ES-I3 (cell line): ENCODE measurements around the gene APBA3.
"Not testable (repeated sequence)": the region's sequence is repeated elsewhere in the genome, so short reads cannot be mapped to it uniquely, and the experiment has no call there.

Experiments
- H3K36me3 ChIP-seq: 2 replicates; pipeline ENCODE4 v1.6.1; 2013; ENCODE audit warnings: mild to moderate bottlenecking, low read length, control low read depth, moderate library complexity; ENCODE audit not compliant: insufficient read depth
- H3K4me1 ChIP-seq: 2 replicates; pipeline ENCODE4 v1.6.1; 2013; ENCODE audit warnings: mild to moderate bottlenecking, control low read depth, low read length; ENCODE audit not compliant: insufficient read depth
- H3K9ac ChIP-seq: 2 replicates; pipeline ENCODE4 v1.6.1; 2013; ENCODE audit warnings: low read depth, mild to moderate bottlenecking, low read length, moderate library complexity
- H3K9me3 ChIP-seq: 2 replicates; pipeline ENCODE4 v1.6.1; 2013; ENCODE audit warnings: mild to moderate bottlenecking, low read length, moderate library complexity; ENCODE audit not compliant: control insufficient read depth, insufficient read depth

The APBA3 gene

DNA sequence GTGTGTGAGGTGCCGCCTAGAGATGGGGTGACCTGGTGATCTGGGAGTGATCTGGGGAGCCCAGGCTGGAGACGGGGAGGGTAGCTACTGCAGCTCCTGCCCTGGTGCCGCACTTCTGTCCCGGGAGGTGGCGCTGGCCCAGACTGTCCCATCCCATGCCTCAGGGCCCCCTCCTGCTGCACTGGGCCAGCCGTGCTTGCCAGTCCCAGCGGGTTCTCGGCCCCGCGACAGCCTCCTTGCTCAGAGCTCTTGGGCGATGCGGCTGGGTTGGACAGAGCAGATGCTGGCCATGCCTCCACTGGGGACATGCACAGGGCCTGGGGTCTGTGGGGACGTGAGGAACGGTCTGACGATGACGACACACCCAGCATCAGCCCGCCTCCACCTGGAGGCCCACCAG lies 8.0 kb upstream of the APBA3 start:
- Histone ChIP-seq H3K9me3 (no peaks in the 10 kb centered on the region), H3K9ac (no peak overlapping the region), H3K36me3 (no peaks in the 10 kb centered on the region), H3K4me1 (no peaks in the 10 kb centered on the region)

DNA sequence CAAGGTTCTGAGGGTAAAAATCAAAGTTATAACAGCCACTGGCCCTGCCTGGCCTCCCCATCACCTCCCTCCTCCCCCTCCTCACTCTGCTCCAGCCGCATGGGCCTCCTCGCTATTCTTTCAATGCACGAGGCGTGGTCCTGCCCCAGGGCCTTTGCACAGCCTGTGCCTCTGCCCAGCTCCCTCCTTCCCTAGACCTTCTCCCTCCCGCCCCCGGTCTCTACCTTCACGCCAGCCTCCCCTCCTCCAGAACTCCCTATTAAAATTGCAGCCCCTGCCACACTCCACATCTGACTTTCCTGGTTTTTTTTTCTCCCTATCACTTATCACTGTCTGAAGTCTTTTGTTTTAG lies 7.2 kb upstream of the APBA3 start:
- Histone ChIP-seq H3K4me1 (no peaks in the 10 kb centered on the region), H3K36me3 (no peaks in the 10 kb centered on the region), H3K9me3 (no peaks in the 10 kb centered on the region), H3K9ac (no peak overlapping the region)

DNA sequence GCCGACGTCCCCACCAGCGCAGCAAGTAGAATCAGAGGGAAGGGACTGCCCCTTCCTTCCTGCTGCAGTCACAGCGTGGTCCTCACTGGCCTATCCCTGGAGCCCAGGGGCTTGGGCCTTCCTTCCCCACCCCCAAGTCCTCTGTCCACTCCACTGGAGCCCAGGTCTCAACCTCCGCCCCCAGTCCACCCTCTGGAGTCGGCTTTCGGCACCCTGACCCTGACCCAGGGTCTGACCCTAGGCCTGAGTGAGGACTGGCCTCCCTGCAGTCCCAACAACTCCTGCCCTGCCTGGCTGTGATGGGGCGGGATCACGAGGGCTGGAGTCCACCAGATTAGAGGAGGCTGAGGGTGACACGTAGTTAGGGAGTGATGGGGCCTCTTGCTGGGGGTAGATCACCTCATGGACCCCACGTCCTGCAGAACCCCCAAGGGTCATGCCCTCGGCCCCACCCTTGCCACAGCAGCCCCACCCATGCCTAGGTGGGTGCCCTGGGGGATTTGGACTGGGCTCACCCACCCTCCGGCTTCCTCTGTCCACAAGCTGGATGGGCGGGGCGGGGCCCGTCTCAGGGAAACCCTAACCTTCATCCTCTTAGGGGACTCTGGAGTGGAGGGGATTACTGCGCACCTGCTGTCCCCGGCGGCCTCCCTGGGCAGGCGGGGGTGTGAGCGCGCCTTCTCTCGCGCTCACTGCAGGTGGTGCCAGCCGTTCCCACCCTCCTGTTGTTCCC lies 6.7 kb upstream of the APBA3 start:
- no peaks in the 10 kb centered on the region for H3K9me3 ChIP-seq
- no peaks in the 10 kb centered on the region for H3K36me3 ChIP-seq
- H3K4me1 ChIP-seq: no peaks in the 10 kb centered on the region
- no peak overlapping the region for H3K9ac ChIP-seq

DNA sequence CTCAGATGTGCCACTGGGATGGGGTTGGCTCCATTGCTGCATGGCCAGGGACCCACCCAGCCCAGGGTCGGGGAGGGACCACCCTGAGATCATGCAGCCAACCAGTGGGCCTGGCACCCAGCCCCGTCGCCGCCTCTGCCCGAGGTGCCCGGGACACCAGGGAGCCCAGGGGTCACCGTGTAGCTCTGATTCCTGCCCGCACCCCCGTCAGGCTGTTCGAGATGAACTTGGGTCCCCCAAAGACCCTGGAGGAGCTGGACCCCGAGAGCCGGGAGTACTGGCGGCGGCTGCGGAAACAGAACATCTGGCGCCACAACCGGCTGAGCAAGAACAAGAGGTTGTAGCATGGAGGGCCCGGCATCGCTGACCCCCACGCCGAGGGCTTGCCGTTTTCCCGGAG lies 5.6 kb upstream of the APBA3 start:
- Histone ChIP-seq H3K36me3 (no peaks in the 10 kb centered on the region), H3K9me3 (no peaks in the 10 kb centered on the region), H3K9ac (no peak overlapping the region), H3K4me1 (no peaks in the 10 kb centered on the region)

DNA sequence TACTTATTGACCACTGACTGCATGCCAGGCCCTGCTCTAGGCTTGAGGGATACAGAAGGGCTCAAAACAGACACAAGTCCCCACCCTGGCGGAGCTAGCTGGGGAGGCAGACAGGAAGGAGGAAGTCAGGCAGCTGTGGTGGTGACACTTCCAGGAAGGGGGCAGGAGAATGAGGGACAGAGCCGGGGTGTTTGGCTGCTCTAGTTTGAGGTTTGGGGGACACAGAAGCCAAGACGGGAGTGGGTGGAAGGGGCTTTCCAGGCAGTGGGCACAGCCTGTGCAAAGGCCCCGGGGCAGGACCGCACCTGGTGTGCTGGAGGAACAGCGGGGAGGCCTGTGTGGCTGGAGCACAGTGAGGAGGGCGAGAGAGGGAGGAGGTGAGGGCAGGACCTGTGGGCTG lies 5.0 kb upstream of the APBA3 start:
- H3K9ac ChIP-seq: no peak overlapping the region
- no peaks in the 10 kb centered on the region for H3K36me3 ChIP-seq

DNA sequence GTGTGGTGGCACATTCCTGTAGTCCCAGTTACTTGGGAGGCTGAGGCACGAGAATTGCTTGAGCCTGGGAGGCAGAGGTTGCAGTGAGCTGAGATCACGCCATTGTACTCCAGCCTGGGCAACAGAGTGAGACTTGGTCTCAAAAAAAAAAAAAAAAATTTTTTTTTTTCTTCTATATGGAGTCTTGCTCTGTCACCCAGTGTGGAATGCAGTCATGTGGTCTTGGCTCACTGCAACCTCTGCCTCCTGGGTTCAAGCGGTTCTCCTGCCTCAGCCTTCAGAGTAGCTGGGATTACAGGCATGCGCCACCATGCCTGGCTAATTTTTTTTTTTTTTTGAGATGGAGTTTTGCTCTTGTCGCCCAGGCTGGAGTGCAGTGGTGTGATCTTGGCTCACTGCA lies 4.3 kb upstream of the APBA3 start:
- H3K9me3 ChIP-seq, H3K4me1 ChIP-seq, H3K9ac ChIP-seq, H3K36me3 ChIP-seq: not testable (repeated sequence)

More for the DNA sequence above, 5.0 kb upstream of the APBA3 start:
- H3K4me1 ChIP-seq: no peaks in the 10 kb centered on the region
- no peaks in the 10 kb centered on the region for H3K9me3 ChIP-seq

DNA sequence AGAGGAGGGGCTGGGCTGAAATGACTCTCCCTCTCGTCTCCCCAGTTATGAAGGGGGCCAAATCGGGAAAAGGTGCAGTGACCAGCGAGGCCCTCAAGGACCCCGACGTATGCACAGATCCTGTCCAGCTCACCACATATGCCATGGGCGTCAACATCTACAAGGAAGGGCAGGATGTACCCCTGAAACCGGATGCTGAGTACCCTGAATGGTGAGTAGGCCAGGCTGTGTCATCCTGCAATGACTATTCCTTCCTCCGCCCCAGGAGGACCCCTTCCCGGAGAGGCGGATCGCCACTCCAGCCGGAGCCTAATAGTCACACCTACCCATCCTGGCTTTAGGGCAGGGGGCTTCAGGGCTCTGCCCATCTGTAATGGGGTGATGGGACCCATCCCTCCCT lies 3.6 kb upstream of the APBA3 start:
- Histone ChIP-seq H3K9me3 (no peaks in the 10 kb centered on the region), H3K36me3 (no peaks in the 10 kb centered on the region), H3K4me1 (no peaks in the 10 kb centered on the region), H3K9ac (no peak overlapping the region)

DNA sequence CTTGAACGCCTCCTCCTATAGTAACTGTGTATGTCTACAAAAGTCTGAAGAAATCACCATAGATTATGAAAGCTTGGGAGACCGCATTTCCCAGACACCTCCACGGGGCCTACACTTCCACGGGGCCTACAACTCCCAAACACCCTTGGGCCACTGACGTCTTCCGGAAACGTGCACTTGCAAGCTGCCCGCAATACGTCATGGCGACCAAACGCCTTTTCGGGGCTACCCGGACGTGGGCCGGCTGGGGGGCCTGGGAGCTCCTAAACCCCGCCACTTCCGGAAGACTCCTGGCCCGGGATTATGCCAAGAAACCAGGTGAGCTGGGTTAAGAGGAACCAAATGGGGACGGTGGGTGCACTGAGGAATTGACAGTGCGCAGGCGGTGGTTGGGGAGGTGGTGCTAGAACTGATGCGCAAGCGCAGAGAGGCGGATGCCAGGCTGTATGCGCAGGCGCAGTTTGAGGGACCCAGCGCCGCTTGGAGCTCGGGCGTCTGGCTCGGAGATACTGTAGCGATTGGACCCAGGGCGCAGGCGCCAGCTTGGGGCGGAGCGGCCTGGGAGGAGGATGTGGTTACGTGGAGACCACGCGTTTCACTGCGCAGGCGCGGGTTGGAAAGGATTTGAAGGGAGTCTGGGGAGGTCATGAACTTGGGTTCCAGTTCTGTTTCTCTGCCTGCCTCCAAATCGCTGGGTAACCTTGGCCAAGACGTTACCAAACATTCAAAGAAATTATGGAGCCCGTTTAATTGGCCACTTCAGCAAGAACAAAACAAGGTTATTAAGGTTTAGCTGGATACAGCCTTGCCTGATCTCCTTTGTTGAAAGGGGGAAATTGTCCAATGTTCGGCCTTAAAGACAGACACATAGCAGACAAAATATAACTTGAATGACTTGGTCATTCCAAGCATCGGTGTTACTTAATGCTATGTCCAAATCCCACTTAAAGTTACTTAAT lies 1.3 kb upstream of the APBA3 start, which contains the start of gene MRPL54:
MRPL54 (plus strand) TSS at position 182 of the 959 bp plus-strand sequence; CDS start at position 201, 19 bp downstream.
- peak within 1 kb of the TSS; percentile 99 for H3K9ac ChIP-seq
- no peaks in the 10 kb centered on the region for H3K4me1 ChIP-seq
- H3K9me3 ChIP-seq: no peaks in the 10 kb centered on the region
- H3K36me3 ChIP-seq: no peaks in the 10 kb centered on the region

DNA sequence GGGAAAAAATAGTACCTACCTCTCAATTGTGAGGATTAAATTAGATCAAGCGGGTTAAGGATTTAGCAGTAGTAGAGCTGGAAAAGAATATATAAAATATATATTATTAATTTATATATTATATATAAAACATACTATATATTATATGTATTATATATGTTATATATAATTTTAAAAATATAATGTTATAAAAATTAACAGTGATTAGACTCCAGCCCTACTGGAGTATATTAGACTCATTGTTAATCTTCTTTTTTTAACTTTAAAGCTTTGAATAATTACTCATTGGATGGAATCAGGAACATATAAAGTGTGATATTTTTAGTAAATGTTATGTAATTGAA lies 610 bp upstream of the APBA3 start:
- H3K4me1 ChIP-seq: no peaks in the 10 kb centered on the region
- peak overlapping the region; percentile 79; the same call in 1 of the 2 replicates for H3K9ac ChIP-seq
- no peaks in the 10 kb centered on the region for H3K36me3 ChIP-seq
- no peaks in the 10 kb centered on the region for H3K9me3 ChIP-seq

DNA sequence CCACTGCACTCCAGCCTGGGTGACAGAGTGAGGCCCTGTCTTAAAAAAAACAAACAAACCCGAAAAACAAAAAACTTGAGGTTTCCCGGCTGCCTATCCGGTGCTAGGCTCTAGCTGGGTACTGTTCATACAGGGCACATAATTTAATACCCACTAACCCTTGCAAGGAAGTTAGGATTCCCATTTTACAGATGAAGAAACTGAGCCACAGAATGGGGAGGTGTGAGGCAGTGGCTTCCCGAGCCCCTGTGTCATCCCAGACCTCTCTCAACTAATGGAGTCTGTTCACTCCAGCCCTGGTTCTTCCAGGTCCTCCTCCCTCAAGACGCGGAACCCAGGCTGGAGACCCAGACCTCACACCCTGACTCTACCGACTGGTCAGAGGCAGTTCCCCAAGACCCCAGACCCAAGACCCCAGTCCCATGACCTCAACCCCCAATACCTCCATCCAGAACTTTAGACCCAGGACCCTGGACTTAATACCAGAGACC lies 576 bp downstream of the APBA3 start:
- Histone ChIP-seq H3K36me3 (no peaks in the 10 kb centered on the region), H3K9ac (peak overlapping the region; percentile 99), H3K9me3 (no peaks in the 10 kb centered on the region), H3K4me1 (no peaks in the 10 kb centered on the region)

DNA sequence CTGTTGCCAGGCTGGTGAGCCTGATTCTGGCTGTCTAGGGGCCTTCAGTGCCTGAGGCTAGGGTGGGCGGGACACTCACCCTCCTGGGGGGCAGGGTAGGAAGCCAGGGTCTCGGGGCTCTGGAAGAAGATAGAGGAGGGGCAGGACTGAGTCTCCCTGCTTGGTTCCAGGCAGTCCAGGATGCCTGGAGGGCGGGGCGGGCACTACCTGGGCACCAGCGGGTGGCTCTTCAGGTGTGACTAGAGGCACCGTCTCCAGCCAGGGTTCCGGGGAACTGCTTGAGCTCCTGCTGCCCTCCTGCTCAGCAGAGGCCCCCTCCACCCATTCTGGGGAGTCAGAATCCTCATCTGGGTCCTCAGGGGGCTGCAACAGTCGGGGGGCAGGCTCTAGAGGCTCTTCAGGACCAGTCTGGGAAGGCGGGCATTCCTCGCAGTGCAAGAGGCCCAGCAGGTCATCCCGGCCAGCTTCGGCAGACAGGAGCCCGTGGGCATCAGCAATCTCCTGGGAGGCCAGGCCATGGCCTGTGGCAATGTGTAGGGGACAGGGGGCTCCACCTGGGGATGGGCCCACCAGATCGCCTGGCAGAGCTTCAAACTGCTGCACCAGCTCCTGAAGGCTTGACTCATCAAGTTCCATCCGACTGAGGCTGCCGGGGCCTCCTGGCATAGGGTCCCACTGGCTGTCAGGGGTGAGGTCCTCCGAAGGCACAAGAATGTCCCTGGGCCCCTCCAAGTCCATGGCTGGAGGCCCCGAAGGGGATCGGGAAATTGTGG lies 1.8 kb downstream of the APBA3 start:
- H3K4me1 ChIP-seq: no peaks in the 10 kb centered on the region
- no peaks in the 10 kb centered on the region for H3K36me3 ChIP-seq
- no peaks in the 10 kb centered on the region for H3K9me3 ChIP-seq
- no peak overlapping the region for H3K9ac ChIP-seq

DNA sequence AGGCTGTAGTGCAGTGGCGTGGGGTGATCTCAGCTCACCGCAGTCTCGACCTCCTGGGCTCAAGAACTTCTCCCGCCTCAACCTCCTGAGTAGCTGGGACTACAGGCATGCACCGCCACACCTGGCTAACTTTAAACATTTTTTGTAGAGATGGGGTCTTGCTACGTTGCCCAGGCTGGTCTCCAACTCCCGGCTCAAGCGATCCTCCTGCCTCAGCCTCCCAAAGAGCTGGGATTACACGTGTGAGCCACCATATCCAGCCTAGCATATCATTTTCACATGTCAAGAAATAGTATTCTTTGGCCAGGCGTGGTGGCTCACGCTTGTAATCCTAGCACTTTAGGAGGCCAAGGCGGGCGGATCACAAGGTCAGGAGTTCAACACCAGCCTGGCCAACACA lies 3.2 kb downstream of the APBA3 start:
- H3K4me1 ChIP-seq, H3K9me3 ChIP-seq, H3K9ac ChIP-seq, H3K36me3 ChIP-seq: not testable (repeated sequence)

DNA sequence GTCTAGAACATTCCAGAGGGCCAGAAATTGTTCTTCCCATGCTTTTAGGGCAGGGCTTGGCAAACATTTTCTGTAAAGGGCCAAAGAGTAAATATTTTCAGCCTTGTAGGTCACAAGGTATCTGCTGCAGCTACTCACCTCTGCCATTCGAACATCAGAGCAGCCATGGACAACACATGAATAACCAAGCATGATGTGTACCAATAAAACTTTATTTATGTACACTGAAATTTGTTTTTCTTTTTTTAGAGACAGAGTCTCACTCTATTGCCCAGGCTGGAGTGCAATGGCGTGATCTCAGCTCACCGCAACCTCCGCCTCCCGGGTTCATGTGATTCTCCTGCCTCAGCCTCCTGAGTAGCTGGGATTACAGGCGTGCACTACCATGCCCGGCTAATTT lies 3.8 kb downstream of the APBA3 start:
- not testable (repeated sequence) for H3K9me3 ChIP-seq, H3K36me3 ChIP-seq, H3K9ac ChIP-seq, H3K4me1 ChIP-seq

DNA sequence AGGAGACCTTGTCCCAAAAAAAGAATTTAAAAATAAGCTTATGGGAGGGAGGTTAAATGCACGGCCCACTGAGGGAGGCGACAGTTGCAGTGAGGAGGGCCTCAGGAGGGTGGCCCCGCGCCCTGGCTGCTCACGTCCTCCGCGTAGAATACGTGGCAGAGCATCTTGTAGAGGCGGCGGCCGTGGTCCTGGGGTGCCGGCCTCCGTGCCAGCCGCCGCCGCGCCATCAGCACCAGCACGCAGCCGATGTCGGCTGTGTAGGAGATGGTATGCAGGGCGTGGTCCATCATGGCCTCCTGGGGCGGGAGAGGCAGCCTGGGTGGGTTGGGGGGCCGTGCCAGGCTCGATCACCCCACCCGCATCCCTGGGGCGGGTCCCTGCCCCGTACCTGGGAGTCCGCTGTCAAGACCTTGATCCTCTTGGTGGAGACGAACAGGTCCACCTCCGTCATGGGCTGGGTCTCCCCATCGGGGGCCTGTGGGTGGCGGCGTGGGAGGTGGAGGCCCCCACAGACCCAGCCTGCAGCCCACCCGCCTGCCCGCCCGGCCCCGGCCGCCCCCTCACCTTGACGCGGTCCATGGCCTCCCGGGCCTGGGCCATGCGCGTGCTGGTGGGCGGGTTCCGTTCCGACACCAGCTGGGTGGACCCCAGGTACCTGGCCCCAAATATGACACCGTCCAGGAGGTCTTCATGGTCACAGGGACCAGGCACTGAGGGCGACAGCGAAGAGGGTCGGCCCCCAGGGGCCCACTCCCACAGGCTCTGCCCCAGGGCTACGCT lies 7.7 kb downstream of the APBA3 start:
- no peaks in the 10 kb centered on the region for H3K9me3 ChIP-seq
- H3K36me3 ChIP-seq: peaks cover 3% of the 10 kb centered on the region; the same call in 1 of the 2 replicates
- no peak overlapping the region for H3K9ac ChIP-seq
- no peaks in the 10 kb centered on the region for H3K4me1 ChIP-seq
